DMS53 treated with DMSO at 0.1 percent for 48 hours (cell line): ENCODE results near the gene CKB.

Source experiments
- DNase-seq: peaks from one replicate; lab custom pipeline; 2025; ENCODE audit not compliant: unreplicated experiment; lab: John Stamatoyannopoulos, UW

The CKB gene

DNA sequence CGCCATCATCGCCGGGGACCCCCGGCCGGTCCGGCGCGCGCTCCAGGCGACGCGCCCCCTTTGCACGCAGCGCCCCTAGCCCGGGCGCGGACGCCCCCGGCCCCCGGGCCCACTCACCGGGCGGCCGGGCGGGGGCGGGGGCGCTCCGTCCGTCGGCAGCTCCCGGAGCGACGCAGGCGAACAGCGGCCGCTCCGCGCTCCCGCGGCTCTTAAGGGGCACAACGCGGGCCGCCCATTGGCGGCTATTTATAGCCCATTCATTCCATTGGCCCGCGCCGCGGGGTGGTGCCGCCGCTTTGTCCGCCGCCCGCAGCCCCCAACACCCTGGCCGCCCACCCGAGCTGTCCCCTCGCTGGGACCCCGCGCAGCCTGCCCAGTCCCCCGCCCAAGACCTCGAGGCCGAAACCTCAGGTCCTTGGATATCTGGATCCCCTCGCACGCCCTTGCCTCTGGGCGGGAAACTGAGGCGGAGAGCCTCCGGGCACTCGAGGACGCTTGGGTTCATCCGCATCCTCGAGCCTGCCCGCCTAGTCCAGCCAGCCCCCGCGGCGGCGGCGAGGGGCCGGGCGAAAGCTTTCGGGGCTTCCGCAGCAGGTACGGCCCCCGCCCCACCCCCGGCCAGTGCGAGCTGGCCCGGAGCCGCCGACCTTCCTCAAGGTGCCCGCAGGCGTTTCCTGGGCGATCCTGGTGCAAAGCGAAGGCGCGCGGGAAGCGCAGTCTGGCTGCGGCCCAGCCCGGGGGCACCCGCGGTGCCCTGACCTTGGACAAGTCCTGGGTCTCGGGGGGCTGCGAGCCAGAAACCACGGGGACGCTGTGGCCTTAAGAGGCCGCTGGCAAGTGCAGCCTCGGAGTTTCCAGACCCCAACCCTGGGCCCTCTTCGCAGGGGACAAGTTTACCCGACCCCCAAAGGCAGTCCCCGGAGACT, at the start of gene CKB:
Gene CKB, minus strand, starts transcription at position 182 of the 926 bp plus-strand sequence. CDS start 337 bp downstream, outside the sequence.
- DNase-seq: peak; percentile 3

DNA sequence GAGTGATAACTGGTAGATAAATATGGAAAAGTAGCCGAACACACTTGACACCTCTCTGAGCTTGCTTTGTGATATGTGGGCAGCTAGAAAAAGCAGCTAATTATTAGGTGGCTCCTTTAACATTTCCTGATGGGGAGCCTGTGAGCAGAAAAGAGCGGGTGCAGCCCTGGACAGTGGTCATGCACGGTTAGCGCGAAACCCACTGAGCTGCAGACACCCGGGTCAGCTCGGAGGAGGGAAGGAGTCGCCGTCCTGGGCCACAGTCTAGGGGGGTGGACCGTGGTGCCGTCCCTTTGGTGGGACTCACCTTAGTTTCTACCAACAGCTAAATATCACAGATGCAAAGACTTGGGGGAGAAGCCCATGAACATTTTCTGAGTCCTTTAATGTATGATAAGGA, 46.8 kb upstream of the CKB start:
- DNase-seq: no peak

DNA sequence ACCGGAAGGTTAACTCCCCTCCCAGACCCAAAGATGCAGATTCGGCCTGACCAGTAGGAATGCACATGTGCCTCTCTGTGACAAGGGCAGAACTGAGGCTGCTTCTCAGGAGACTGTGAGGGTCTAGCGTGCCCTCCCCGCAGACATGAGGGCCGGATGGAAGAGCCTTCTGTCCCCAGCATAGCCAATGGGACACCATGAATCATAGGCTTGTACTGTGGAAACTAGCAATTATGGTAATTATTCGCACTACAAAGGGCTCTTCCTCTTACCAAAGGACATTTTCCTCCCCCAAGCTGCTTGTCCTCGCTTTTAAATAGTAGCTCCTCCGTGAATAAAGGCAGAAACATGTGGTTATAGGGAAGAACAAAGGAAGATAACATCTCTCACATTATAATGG, 46.3 kb upstream of the CKB start:
- DNase-seq: no peak

DNA sequence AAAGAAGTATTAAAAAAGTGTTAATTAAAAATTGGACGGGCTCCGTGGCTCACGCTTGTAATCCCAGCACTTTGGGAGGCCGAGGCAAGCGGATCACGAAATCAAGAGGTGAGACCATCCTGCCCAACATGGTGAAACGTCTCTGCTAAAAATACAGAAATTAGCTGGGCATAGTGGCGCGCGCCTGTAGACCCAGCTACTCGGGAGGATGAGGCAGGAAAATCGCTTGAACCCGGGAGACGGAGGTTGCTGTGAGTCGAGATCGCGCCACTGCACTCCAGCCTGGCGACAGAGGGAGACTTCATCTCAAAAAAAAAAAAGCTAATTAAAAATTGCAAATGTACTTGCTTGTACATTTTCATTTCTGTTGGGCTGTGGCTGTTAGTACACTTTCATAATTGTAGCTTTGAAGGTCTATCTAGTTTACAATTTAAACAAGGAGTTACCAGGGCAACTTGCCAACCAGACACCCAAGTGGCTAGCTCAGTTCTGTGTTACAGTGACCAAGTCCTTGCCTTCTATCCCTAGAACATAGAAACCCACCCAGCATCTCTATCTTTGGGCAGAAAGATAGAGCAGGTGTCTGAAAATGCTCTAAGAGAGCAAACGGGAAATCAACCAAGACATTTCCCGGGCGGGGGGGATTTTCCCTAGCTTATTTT, 41.3 kb upstream of the CKB start:
- DNase-seq: no peak

DNA sequence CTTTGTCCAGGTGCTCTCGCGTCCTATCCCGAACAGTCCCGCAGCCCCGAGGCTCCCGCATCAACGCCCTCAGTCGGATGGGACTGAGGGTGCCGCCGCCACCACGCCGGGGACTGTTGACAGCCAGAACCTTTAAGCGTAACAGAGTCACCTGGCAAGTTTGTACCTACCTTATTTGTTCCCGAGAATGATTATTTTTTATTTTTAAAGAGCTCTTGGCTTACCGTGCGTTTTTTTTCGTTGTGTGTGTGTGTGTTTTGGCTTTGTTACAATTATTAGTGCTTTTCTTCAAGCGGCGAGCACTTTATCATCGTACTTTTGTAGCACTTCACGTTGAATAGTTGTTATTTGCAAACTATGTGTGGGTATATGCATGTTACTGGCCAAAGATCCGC, 40.6 kb upstream of the CKB start:
- DNase-seq: no peak

DNA sequence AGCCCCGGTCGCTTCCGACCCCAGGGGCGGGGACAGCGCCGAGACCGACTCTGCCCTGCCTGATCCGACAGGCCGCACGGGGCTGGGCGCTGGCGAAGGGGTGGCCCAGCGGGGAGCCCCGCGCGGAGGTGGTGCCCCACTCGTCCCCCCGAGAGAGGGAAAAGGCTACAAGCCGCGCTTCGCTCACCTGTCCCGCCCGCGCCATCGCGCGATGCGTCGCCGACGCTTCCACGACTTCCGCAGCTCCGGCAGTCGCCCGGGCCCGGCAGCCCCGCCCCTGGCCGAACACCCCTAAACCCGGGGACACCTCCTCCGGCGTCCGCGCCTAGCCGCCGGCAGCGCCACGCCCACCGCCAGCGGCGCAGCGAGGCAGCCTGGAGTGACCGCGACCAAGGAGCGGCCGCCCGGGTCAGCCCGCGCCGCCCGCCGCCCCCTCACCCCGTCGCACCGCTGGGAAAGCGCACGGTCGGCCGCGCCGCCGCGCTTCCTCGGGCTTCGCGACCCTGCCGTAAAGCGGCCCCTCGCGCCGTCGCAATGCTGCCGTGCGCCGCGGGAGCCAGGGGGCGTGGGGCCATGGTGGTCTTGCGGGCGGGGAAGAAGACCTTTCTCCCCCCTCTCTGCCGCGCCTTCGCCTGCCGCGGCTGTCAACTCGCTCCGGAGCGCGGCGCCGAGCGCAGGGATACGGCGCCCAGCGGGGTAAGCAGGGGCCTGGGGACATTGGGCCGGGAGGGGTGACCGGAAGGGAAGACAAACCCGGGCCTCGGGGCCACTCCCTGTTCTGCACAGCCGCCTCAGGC, 40.0 kb upstream of the CKB start, which contains the start of the genes BAG5 and COA8:
Gene BAG5, minus strand, starts transcription at position 229 of the 797 bp plus-strand sequence. CDS start 1,493 bp downstream, outside the sequence.
Gene COA8, plus strand, starts transcription at position 532 of the 797 bp plus-strand sequence. Its CDS starts 42 bp downstream, at position 574.
- DNase-seq: peak; percentile 72

DNA sequence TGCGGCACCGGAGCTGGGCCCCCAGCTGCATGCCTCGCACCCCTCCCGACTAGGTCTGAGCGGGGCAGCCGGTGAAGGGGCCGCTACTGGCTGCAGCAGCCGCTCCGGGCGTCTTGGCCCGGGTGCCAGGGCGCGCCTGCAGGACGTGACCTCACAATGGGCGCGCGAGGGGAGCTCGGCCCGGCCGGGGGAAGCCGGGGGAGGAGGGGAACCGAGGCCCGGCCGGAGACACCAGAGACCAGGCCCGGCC, 39.5 kb upstream of the CKB start:
- no peak for DNase-seq

DNA sequence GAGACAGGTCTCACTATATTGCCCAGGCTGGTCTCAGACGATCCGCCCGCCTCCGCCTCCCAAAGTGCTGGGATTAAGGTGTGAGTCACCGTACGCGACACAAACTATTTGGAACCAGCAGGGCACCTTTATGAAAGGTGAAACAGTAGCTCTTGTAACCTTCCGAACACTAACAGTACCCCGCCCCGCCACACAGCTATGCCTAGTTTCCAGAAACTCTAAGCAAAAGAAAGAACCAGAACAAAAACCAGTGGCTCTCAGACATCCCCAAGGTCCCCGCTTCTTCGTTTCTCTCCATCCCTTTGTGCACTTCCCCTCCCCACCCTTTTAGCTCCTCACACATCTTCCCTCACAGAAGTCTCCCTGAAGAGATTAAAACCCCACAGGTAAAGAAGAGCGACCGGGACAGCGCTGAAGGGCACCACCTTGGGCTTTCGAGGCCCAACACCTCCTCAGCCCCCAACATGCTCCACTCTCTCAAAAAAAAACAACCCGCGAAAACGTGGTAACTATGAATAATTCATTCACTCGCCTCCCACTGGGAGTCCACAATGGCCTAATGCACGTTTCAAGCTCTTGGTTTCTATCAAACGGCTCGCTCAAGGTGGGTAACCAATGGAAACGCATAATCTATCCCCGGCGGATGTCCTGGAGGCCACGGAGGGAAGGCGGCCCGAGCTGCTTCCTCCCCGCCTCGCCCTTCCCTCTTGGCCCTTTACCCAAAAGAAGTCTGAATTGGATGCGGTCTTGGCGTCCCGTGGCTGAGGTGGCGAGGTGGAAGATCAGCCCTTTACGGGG, 39.0 kb upstream of the CKB start:
- DNase-seq: no peak

DNA sequence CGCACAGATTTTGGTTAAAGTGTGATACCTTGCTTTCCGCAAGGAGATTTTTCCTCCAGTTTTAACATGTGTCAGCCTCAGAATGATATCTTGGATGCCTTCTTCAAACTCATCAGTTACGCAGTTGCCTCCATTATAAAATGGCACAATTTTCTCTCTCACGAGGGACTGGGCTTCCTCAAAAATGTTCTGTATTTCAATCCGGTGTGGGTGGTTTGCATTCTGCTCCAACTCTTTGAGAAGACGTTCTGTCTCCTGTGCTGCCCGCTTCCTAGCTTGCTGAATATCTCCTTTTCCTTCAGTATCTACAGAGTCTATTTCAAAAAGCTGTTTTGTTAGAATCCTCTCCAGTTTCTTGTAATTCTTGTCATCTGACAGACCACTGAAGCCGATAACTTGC, 38.1 kb upstream of the CKB start:
- DNase-seq: no peak

DNA sequence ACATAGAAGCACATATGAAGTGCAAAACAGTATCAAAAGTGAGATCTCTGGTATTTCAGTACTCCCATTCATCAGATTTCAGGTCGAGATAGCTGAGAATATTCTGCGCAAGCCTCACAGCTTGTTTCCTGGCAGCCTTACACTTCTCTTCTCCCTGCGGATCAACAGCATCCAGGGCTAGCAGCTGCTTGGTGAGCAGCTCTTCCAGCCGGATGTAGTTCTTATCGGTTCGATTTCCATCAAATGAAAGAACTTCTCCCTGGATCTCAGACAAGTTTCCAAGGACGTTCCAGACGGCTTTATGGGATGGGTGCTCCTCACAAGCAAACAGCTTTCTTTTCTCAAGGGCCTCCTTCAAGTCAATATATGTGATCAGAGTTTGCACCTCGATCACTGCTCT, 37.1 kb upstream of the CKB start:
- no peak for DNase-seq

DNA sequence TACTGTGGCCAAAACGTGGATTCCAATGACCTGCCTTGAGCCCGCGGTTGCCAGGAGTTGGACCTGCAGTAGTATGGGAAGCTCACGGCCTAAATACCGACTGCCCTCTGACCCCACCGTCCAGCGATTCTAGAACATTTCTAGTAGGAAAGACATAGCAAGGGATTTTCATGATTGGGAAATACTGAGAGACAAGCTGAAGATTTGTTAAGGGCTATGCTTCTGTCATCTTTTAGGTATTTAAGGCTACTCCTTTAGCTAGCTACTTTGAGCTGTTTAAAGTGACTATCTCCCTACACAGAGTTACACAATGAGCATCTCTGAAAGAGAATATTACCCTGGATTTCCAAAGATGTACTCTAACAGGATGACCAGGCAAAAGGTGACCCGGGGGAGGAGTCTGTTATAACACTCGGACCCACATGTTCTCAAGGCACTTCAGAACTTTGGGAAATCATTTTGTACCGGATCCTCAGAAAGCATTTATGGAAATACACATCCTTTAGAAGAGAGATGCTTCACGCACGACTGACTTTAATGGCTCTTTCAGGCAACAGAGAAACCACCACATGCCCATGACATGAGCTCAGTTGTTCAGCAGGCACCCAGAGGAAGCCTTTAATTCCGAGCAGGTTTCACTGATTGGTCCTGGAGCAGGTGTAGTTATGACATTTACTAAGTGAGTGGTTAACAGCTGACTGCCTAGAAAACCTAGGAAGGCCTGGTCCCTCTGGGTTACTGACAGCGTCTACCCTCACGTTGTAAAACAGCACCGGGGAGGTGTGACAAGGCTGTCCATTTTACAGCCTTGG, 35.6 kb upstream of the CKB start:
- no peak for DNase-seq

DNA sequence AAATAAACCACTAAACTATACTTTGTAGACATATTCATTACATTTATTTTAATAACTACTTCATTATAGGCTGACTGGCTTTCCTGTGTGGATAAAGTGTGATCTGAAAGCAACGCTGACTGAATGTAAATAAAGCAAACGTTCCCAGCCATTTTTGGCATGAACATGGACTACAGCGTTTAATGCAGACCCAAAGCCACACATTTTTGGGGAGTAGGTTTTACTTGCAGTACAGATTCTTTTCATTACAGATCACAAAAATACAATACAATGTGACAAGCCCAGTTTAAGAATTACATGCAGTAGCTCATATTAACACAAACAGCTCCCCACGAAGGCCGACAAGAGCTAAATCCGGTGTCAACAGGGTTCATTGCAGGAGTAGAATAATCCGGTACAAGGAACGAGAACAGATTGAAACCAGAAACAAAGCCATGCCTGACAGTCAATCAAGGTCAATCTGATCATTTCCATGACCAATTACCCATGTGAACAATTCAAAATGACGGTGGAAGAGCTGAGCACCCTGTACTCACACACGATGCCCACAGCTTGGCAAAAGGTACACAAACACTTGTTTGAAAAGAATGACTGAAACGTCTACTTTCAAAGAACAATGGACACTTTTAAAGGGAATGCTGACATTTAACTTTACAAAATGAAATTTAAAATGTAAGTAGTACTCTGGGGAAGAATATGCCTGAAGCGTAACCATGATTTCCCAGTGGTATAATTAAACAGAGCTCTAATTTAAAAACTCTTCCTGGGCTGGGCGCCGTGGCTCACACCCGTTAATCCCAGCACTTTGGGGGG, 34.5 kb upstream of the CKB start:
- DNase-seq: no peak

DNA sequence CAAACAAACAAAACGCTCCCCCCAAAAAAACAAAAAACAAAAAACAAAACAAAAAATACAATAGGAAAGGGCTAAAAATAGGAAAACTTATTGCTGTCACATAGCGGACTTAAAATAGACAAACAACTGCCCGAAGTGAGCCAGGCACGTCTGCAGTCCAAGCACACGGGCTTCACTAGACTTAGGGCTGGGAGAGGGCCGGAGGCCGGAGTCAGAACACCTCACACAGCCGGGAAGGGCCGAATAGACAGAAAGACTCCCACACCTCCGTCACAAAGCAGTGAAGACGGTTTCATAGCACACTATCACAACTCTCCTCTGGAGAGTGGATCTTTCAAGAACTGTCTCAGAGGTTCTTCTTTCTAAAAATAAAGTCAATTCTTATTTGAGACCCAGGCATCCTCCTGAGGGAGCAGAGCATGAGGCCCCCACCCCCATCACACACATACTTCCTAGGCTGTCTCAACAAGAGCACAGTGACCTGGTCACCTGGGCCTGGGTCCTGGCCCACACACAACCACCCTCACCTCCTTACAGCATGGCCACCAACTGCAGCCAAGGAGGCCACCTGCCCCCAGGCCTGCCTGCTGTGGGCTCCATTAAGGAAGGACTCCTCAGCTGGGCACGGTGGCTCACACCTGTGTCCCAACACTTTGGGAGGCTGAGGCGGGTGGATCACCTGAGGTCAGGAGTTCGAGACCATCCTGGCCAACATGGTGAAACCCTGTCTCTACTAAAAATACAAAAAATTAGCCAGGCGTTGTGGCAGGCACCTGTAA, 33.1 kb upstream of the CKB start:
- no peak for DNase-seq

DNA sequence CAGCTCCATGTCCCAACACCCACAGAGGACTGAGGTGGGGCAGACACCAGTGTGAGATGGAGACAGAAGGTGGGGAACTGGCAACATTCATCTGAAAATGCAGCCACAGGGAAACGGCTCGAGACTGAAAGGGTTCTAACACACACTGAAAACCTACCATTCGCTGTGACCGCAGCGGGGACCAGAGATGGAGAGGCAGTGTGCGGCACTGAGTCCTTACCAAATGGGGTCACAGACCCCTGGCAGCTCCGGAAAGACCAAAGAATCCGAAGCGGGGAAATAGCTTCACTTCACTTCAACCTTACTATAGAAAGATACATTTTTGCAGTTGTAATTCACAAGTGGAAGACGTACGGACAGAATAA, 30.2 kb upstream of the CKB start:
- DNase-seq: no peak

DNA sequence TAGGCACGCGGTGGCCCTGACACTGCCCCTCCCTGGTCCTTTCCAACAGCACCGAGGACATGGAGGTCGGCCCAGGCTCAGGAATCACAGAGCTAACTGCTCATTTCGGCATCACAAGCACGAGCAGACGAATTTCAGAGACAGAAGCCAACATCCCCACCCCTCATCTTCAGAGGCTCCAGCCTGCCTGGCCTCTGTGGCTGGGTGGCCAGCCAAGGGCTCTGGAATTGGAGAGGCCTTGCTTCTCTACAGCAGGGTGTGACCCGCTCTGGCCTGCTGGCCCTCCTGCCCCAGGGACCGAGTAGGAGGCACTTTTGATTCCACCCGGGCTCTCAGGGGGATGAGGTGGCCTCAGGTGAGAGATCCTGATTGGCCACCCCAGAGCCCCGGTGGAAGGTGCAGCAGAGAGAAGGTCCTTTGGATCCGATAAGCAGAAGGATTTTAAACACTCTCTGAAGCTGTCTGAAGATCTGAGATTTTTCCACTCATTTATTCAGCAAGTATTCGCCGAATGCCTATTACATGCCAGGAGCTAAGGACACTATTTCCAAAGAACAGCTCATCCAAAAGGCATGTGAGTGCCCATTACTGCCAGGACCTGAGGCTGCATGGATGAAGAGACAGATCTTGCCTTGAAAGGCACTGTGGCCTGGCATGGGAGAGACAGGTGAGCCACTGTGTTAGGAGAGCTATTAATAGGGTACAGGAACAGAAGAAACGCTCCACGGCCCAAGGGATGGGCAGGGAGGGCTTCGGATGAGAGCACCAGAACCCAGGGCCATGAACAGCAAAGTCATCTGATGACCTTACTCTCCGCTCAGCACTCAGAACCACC, 29.6 kb upstream of the CKB start:
- DNase-seq: no peak

DNA sequence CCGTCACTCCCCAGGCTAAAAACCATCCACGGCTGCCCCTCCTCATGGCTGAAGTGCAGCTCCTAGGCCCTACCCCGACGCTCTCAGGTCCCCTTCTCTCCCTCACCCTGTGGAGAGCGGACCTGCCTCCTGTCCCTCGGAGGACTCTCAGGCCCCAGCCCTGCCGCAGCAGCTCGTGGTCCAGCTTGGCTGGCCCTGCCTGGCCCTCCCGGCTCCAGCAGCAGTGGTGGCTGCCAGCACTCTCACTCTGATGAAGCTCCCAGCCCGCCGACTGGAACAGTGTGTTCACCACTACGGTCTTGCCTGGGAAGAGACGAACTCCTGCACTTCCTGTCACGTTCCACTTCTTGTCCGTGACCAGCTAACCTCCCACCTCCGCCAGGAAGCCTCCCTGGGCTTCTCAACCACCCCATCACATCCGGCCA, 28.7 kb upstream of the CKB start:
- no peak for DNase-seq
